MM.1S (cell line): Measurements from ENCODE around the gene FGD6.

Experiments used
- EZH2 ChIP-seq: fragments of 300-600 bp; sonication (generic); optimal IDR thresholded peaks from 2 replicates; pipeline ENCODE3; 2017; ENCODE audit warnings: low read depth, mild to moderate bottlenecking, antibody characterized with exemption, low read length, mixed read lengths
- EZH2phosphoT487 ChIP-seq: fragments of 300-600 bp; sonication (generic); IDR thresholded peaks from 2 replicates; pipeline ENCODE4 v1.6.1; 2018; ENCODE audit warnings: antibody characterized with exemption, low read length
- TF ChIP-seq, protein P1 (sequence below): fragments of 300-600 bp; sonication (generic); IDR thresholded peaks from 2 replicates; pipeline ENCODE4 v1.5.1; 2016; ENCODE audit warnings: antibody characterized with exemption, low read length, mixed read lengths

DNA sequence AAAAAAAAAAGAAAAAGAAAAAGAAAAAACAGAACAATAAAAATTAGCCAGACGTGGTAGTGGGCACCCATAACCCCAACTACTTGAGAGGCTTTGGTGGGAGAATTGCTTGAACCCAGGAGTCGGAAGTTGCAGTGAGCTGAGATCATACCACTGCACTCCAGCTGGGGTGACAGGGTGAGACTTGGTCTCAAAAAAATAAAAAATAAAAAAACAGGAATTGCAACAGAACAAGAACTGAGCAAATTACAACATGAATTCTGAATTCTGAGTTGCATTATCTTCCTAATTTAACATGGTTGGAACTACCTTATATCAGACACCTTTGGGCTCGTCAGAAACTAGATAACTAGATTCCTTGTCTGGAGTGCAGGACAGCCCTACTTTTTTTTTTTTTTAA, 90.5 kb downstream of the FGD6 start:
- no peak for TF ChIP-seq EZH2
- TF ChIP-seq, protein P1, sequence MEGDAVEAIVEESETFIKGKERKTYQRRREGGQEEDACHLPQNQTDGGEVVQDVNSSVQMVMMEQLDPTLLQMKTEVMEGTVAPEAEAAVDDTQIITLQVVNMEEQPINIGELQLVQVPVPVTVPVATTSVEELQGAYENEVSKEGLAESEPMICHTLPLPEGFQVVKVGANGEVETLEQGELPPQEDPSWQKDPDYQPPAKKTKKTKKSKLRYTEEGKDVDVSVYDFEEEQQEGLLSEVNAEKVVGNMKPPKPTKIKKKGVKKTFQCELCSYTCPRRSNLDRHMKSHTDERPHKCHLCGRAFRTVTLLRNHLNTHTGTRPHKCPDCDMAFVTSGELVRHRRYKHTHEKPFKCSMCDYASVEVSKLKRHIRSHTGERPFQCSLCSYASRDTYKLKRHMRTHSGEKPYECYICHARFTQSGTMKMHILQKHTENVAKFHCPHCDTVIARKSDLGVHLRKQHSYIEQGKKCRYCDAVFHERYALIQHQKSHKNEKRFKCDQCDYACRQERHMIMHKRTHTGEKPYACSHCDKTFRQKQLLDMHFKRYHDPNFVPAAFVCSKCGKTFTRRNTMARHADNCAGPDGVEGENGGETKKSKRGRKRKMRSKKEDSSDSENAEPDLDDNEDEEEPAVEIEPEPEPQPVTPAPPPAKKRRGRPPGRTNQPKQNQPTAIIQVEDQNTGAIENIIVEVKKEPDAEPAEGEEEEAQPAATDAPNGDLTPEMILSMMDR, result no peak
- TF ChIP-seq EZH2phosphoT487, result no peak
